ENCODE data around the gene FBXL19.

Gene FBXL19

GRCh38 chr16:30944352-30944751, 21.0 kb downstream of the FBXL19 start:
- no peak for DNase-seq (ENCODE audit: low read depth in 2 of 2)

GRCh38 chr16:30946671-30947540, 23.5 kb downstream of the FBXL19 start:
- DNase-seq (ENCODE audit: low read depth in 2 of 2) = no peak

GRCh38 chr16:30947541-30947858, 24.1 kb downstream of the FBXL19 start:
- DNase-seq (ENCODE audit: low read depth in 2 of 2) = no peak

GRCh38 chr16:30947859-30948666, 24.7 kb downstream of the FBXL19 start:
- DNase-seq (ENCODE audit: low read depth in 2 of 2) = peak; percentile 90 to 93

GRCh38 chr16:30948667-30949649, 25.6 kb downstream of the FBXL19 start, which contains the start of gene ORAI3:
TSS of gene ORAI3 (plus strand) at chr16:30949068. CDS start at chr16:30949290, 222 bp downstream.
- DNase-seq (ENCODE audit: low read depth in 2 of 2) = no peak

- no peak for DNase-seq (ENCODE audit: low read depth in 2 of 2)
These were observed 26.5 kb downstream of the FBXL19 start for GRCh38 chr16:30949650-30950515.

GRCh38 chr16:30950516-30951065, 27.2 kb downstream of the FBXL19 start:
- DNase-seq (ENCODE audit: low read depth in 2 of 2) = no peak

GRCh38 chr16:30951193-30951592, 27.8 kb downstream of the FBXL19 start:
- DNase-seq (ENCODE audit: low read depth in 2 of 2) = no peak

GRCh38 chr16:30951750-30952149, 28.4 kb downstream of the FBXL19 start:
- DNase-seq (ENCODE audit: low read depth in 2 of 2) = no peak

- DNase-seq (ENCODE audit: low read depth in 2 of 2) = no peak
These were observed 29.7 kb downstream of the FBXL19 start for GRCh38 chr16:30953111-30953510.

- DNase-seq (ENCODE audit: low read depth in 2 of 2) = no peak
These were observed 30.2 kb downstream of the FBXL19 start for GRCh38 chr16:30953511-30954124.

- DNase-seq (ENCODE audit: low read depth in 2 of 2) = no peak
These were observed 31.6 kb downstream of the FBXL19 start for GRCh38 chr16:30954993-30955392.

- DNase-seq (ENCODE audit: low read depth in 2 of 2) = peak; percentile 60 to 62
These were observed 33.5 kb downstream of the FBXL19 start for GRCh38 chr16:30956601-30957455.

GRCh38 chr16:30957456-30958174, 34.2 kb downstream of the FBXL19 start, which contains the start of gene SETD1A:
TSS of gene SETD1A (plus strand) at chr16:30957754. CDS start at chr16:30958732, 978 bp downstream.
- peak; percentile 90 to 93 for DNase-seq (ENCODE audit: low read depth in 2 of 2)

GRCh38 chr16:30958175-30959079, 35.1 kb downstream of the FBXL19 start:
- no peak for DNase-seq (ENCODE audit: low read depth in 2 of 2)

GRCh38 chr16:30961384-30961783, 38.0 kb downstream of the FBXL19 start:
- DNase-seq (ENCODE audit: low read depth in 2 of 2) = no peak

GRCh38 chr16:30963925-30964511, 40.6 kb downstream of the FBXL19 start:
- DNase-seq (ENCODE audit: low read depth in 2 of 2) = no peak

Measured in fibroblast of skin of left biceps (primary cell).